Karpas-422 (cell line): Measurements from ENCODE around the gene PACS2. TPM values are rescaled to one million over a fixed set of nuclear protein-coding genes. Genes with fewer than 3 reads are reported as not detected.

Experiments used
- DNase-seq: peaks from one replicate; pipeline ENCODE4 v3.0.0-alpha.2; 2015
- H2AFZ ChIP-seq: fragments of 200-600 bp; sonication (generic); 2 replicates; pipeline ENCODE4 v1.6.1; 2014; ENCODE audit warnings: antibody characterized with exemption, low read length, mixed read lengths
- H3K27ac ChIP-seq: fragments of 200-600 bp; sonication (generic); 2 replicates; pipeline ENCODE4 v1.5.1; 2014; ENCODE audit warnings: mild to moderate bottlenecking, low read length, moderate library complexity
- H3K27me3 ChIP-seq: fragments of 200-600 bp; sonication (generic); 2 replicates; pipeline ENCODE4 v1.6.1; 2014; ENCODE audit warnings: low read length, mixed read lengths
- H3K36me3 ChIP-seq: fragments of 200-600 bp; sonication (generic); 2 replicates; pipeline ENCODE4 v1.6.1; 2014; ENCODE audit warnings: low read length, mixed read lengths; ENCODE audit not compliant: insufficient read depth
- H3K4me1 ChIP-seq: fragments of 200-600 bp; sonication (generic); 2 replicates; pipeline ENCODE4 v1.6.1; 2014; ENCODE audit warnings: mild to moderate bottlenecking, low read length, mixed read lengths
- H3K4me2 ChIP-seq: fragments of 200-600 bp; sonication (generic); 2 replicates; pipeline ENCODE4 v1.6.1; 2014; ENCODE audit warnings: low read length, low read depth, mild to moderate bottlenecking; ENCODE audit not compliant: poor library complexity, severe bottlenecking
- H3K4me3 ChIP-seq: fragments of 200-600 bp; sonication (generic); 2 replicates; pipeline ENCODE4 v1.5.1; 2014; ENCODE audit warnings: mild to moderate bottlenecking, antibody characterized with exemption, low read length, mixed read lengths
- H3K79me2 ChIP-seq: fragments of 200-600 bp; sonication (generic); 2 replicates; pipeline ENCODE4 v1.6.1; 2014; ENCODE audit warnings: mild to moderate bottlenecking, low read length, mixed read lengths
- H3K9ac ChIP-seq: fragments of 200-600 bp; sonication (generic); 2 replicates; pipeline ENCODE4 v1.6.0; 2014; ENCODE audit warnings: low read length
- H3K9me2 ChIP-seq: fragments of 200-600 bp; sonication (generic), shearing (Covaris generic); replicated peaks from 2 replicates; pipeline ENCODE4 v1.6.0; 2014; ENCODE audit warnings: mild to moderate bottlenecking, low read length, moderate library complexity; ENCODE audit not compliant: insufficient read depth
- H3K9me3 ChIP-seq: fragments of 300-700, 200-600 bp; sonication (generic); 2 replicates; pipeline ENCODE4 v1.6.1; 2014; ENCODE audit warnings: low read length, mixed read lengths
- H4K20me1 ChIP-seq: fragments of 200-600 bp; sonication (generic); 2 replicates; pipeline ENCODE4 v1.6.1; 2014; ENCODE audit warnings: mild to moderate bottlenecking, antibody characterized with exemption, low read length, low read depth; ENCODE audit not compliant: insufficient read depth
- total RNA-seq: library from RNA; depleted of rRNA; stranded (reverse); fragments of >200 nt; shearing (Covaris generic); gene quantifications from 2 replicates; pipeline ENCODE4 v1.2.3, GENCODE V29; 2014; ENCODE audit warnings: low replicate concordance

The PACS2 gene
- total RNA-seq, 1 experiment from 2014 or later: 32.4 TPM

GRCh38 chr14:105387530-105387922 is 73.0 kb downstream of the PACS2 start:
- Histone ChIP-seq H3K9ac (no peak overlapping the region), H3K4me1 (0 out of 2 replicates have a peak, but pooled peaks cover 2% of the 10 kb centered on the region), H3K79me2 (no peaks in the 10 kb centered on the region), H4K20me1 (0 out of 2 replicates have a peak, but pooled peaks cover 9% of the 10 kb centered on the region), H3K4me2 (no peak overlapping the region), H2AFZ (no peak overlapping the region), H3K27ac (no peak overlapping the region), H3K36me3 (no peaks in the 10 kb centered on the region), H3K9me2 (no peaks in the 10 kb centered on the region), H3K9me3 (no peaks in the 10 kb centered on the region), H3K27me3 (no peaks in the 10 kb centered on the region), H3K4me3 (no peak overlapping the region)
- DNase-seq: no peak

GRCh38 chr14:105388110-105388951 is 73.8 kb downstream of the PACS2 start:
- H3K9me2 ChIP-seq: no peaks in the 10 kb centered on the region
- 0 out of 2 replicates have a peak, but pooled peaks cover 2% of the 10 kb centered on the region for H3K4me1 ChIP-seq
- no peak overlapping the region for H2AFZ ChIP-seq
- no peak overlapping the region for H3K27ac ChIP-seq
- no peak overlapping the region for H3K4me2 ChIP-seq
- H3K79me2 ChIP-seq: no peaks in the 10 kb centered on the region
- H3K9me3 ChIP-seq: no peaks in the 10 kb centered on the region
- 0 out of 2 replicates have a peak, but pooled peaks cover 9% of the 10 kb centered on the region for H4K20me1 ChIP-seq
- DNase-seq: no peak
- no peak overlapping the region for H3K4me3 ChIP-seq
- no peaks in the 10 kb centered on the region for H3K36me3 ChIP-seq
- no peak overlapping the region for H3K9ac ChIP-seq
- H3K27me3 ChIP-seq: no peaks in the 10 kb centered on the region

GRCh38 chr14:105388976-105389375 is 74.4 kb downstream of the PACS2 start:
- Histone ChIP-seq H3K4me1 (0 out of 2 replicates have a peak, but pooled peaks cover 2% of the 10 kb centered on the region), H3K9ac (no peak overlapping the region), H3K36me3 (no peaks in the 10 kb centered on the region), H3K9me3 (no peaks in the 10 kb centered on the region), H3K79me2 (no peaks in the 10 kb centered on the region), H3K4me3 (no peak overlapping the region), H2AFZ (no peak overlapping the region), H4K20me1 (0 out of 2 replicates have a peak, but pooled peaks cover 9% of the 10 kb centered on the region), H3K9me2 (no peaks in the 10 kb centered on the region), H3K4me2 (no peak overlapping the region), H3K27me3 (no peaks in the 10 kb centered on the region), H3K27ac (no peak overlapping the region)
- DNase-seq: no peak

DNA sequence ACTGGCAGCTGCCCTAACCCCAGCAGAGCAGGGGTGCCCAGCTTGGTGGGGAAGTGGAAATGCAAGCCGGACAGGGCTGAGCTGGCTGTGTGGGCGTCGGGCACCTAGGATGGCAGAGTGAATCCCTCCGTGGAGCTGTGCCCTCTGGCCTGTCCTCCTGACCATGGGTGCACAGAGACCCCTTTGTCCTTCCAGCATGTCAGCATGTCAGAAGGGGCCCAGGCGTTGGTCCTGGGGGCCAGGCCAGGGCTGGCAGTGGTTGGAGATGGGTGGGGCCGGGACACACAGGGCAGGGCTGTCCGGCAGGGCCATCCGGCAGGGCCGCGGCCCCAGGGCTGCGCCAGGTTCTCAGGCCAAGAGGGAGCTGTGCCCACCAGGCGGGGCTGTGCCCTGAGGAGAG is 75.0 kb downstream of the PACS2 start:
- H3K9me2 ChIP-seq: no peaks in the 10 kb centered on the region

GRCh38 chr14:105389976-105390848 is 75.7 kb downstream of the PACS2 start:
- Histone ChIP-seq H3K79me2 (no peaks in the 10 kb centered on the region), H3K9me3 (no peaks in the 10 kb centered on the region), H3K27ac (no peak overlapping the region), H3K36me3 (no peaks in the 10 kb centered on the region), H3K4me2 (no peak overlapping the region), H3K4me1 (0 out of 2 replicates have a peak, but pooled peaks cover 2% of the 10 kb centered on the region), H3K4me3 (no peak overlapping the region), H3K9me2 (no peaks in the 10 kb centered on the region), H3K9ac (no peak overlapping the region), H4K20me1 (0 out of 2 replicates have a peak, but pooled peaks cover 9% of the 10 kb centered on the region), H2AFZ (no peak overlapping the region), H3K27me3 (no peaks in the 10 kb centered on the region)
- no peak for DNase-seq

More for the DNA sequence above, 75.0 kb downstream of the PACS2 start:
- no peaks in the 10 kb centered on the region for H3K79me2 ChIP-seq
- 0 out of 2 replicates have a peak, but pooled peaks cover 9% of the 10 kb centered on the region for H4K20me1 ChIP-seq
- H3K4me2 ChIP-seq: no peak overlapping the region
- H3K36me3 ChIP-seq: no peaks in the 10 kb centered on the region
- no peak overlapping the region for H3K9ac ChIP-seq
- DNase-seq: no peak
- 0 out of 2 replicates have a peak, but pooled peaks cover 2% of the 10 kb centered on the region for H3K4me1 ChIP-seq
- H3K27ac ChIP-seq: no peak overlapping the region
- H2AFZ ChIP-seq: no peak overlapping the region
- no peaks in the 10 kb centered on the region for H3K9me3 ChIP-seq
- no peak overlapping the region for H3K4me3 ChIP-seq
- no peaks in the 10 kb centered on the region for H3K27me3 ChIP-seq

DNA sequence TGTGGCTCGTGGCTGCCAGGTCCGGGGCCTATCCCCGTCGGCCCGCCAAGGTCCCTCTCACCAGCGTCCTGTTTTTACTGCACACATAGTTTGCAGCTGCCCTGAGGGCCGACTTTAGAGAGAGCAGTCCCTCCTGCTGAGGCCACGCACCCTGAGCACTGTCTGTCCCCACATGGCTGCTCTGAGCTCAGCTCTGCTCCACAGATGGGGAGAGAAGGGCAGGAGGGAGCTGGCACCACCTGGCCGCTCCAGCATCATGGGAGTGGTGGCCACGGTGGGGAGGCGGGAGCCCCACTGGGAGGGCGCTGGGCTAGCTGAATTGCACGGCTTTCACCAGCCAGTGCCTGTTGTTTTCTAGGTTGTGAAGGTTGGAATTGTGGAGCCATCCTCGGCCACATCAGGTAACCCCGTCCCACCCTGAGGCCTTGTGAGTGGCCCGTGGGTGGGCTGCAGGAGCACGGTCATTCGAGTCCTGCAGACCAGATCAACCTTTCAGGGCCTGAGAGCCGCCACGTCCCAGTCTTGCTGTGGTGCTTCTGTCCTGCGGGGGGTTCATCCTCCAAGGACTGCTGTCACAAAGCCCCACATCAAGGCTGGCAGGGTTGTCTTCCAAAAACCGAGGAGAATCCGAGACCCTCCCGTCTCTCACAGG is 76.4 kb downstream of the PACS2 start:
- Histone ChIP-seq H2AFZ (no peak overlapping the region), H3K9ac (no peak overlapping the region), H3K4me1 (0 out of 2 replicates have a peak, but pooled peaks cover 2% of the 10 kb centered on the region), H3K79me2 (no peaks in the 10 kb centered on the region), H3K27ac (no peak overlapping the region), H3K4me3 (no peak overlapping the region), H4K20me1 (0 out of 2 replicates have a peak, but pooled peaks cover 9% of the 10 kb centered on the region), H3K9me3 (no peaks in the 10 kb centered on the region), H3K4me2 (no peak overlapping the region), H3K36me3 (no peaks in the 10 kb centered on the region), H3K9me2 (no peaks in the 10 kb centered on the region), H3K27me3 (no peaks in the 10 kb centered on the region)
- DNase-seq: no peak

DNA sequence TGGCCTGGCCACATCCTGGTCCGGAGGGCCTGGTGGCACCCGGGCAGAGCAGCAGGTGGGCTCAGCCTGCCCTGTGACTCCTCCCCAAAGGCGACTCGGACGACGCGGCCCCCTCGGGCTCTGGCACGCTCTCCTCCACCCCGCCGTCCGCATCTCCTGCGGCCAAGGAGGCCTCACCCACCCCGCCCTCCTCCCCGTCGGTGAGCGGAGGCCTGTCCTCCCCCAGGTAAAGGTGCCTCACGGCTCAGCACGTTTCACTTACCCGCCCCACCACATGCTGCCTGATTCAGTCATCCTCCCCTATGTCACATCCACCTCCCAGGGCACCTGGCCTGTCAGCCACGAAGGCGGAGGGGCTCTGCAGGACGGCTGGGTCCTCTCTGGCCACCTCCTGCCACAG is 77.0 kb downstream of the PACS2 start:
- DNase-seq: no peak
- no peak overlapping the region for H2AFZ ChIP-seq
- 0 out of 2 replicates have a peak, but pooled peaks cover 9% of the 10 kb centered on the region for H4K20me1 ChIP-seq
- H3K36me3 ChIP-seq: no peaks in the 10 kb centered on the region
- H3K4me3 ChIP-seq: no peak overlapping the region
- no peak overlapping the region for H3K9ac ChIP-seq
- 0 out of 2 replicates have a peak, but pooled peaks cover 2% of the 10 kb centered on the region for H3K4me1 ChIP-seq
- no peaks in the 10 kb centered on the region for H3K79me2 ChIP-seq
- no peaks in the 10 kb centered on the region for H3K9me2 ChIP-seq
- no peaks in the 10 kb centered on the region for H3K9me3 ChIP-seq
- no peaks in the 10 kb centered on the region for H3K27me3 ChIP-seq
- no peak overlapping the region for H3K27ac ChIP-seq
- no peak overlapping the region for H3K4me2 ChIP-seq
